HEK293 (cell line): ENCODE data around the gene GCK.
A peak's percentile ranks its signal among the peaks of the same experiment; 100 is the strongest.

ENCODE experiments used
- CTCF ChIA-PET: fragments of 350-600 bp; formaldehyde crosslinking; extraction: SDS; loops from one replicate; lab custom pipeline; 2021; ENCODE audit warnings: antibody characterized with exemption; lab: Yijun Ruan, JAX
- POLR2A ChIA-PET: fragments of 300-600 bp; formaldehyde crosslinking; extraction: SDS; loops from one replicate; lab custom pipeline; 2020; ENCODE audit warnings: antibody characterized with exemption, inconsistent platforms; lab: Yijun Ruan, JAX
- H3K27ac ChIP-seq: fragments of 200-500 bp; sonication (Bioruptor generic); 2 replicates; pipeline ENCODE4 v1.5.1; 2014; ENCODE audit warnings: low read depth, low read length, control low read depth, inconsistent platforms; ENCODE audit errors: extremely low read depth
- H3K36me3 ChIP-seq, 2 experiments: fragments of 200-500 bp in 1 of 2; sonication (Bioruptor generic) in 1 of 2; 1 replicate in 1 of 2; 2 replicates in 1 of 2; pipeline ENCODE4 v1.5.1; 2014 to 2017; ENCODE audit warnings: inconsistent platforms in 2 of 2, low read length in 2 of 2; ENCODE audit not compliant: control insufficient read depth in 2 of 2, insufficient read depth in 1 of 2
- H3K4me1 ChIP-seq: fragments of 200-500 bp; sonication (Bioruptor generic); 2 replicates; pipeline ENCODE4 v1.5.1; 2014; ENCODE audit warnings: mild to moderate bottlenecking, low read length, inconsistent platforms; ENCODE audit not compliant: control insufficient read depth, insufficient read depth
- H3K4me3 ChIP-seq: 2 replicates; pipeline ENCODE4 v1.5.1; 2011; ENCODE audit warnings: low read depth, mild to moderate bottlenecking, control low read depth, low read length, moderate library complexity
- H3K9me3 ChIP-seq: fragments of 200-500 bp; sonication (Bioruptor generic); 2 replicates; pipeline ENCODE4 v1.5.1; 2014; ENCODE audit warnings: low read depth, low read length, inconsistent platforms; ENCODE audit not compliant: control insufficient read depth, insufficient read depth
- EGR2 ChIP-seq: fragments of 450-650 bp; formaldehyde crosslinking; IDR thresholded peaks from 2 replicates; pipeline ENCODE4 v1.5.1; 2016; ENCODE audit warnings: low read depth, missing biosample characterization, missing genetic modification characterization
- GLIS2 ChIP-seq: fragments of 450-650 bp; formaldehyde crosslinking; IDR thresholded peaks from 2 replicates; pipeline ENCODE4 v1.5.1; 2016; ENCODE audit warnings: missing biosample characterization, missing genetic modification characterization
- KLF16 ChIP-seq: fragments of 450-650 bp; formaldehyde crosslinking; IDR thresholded peaks from 2 replicates; pipeline ENCODE4 v1.5.1; 2017; ENCODE audit warnings: missing biosample characterization, missing genetic modification characterization
- PRDM10 ChIP-seq: fragments of 450-650 bp; formaldehyde crosslinking; IDR thresholded peaks from 2 replicates; pipeline ENCODE4 v1.5.1; 2016; ENCODE audit warnings: missing biosample characterization, missing genetic modification characterization
- SP7 ChIP-seq: fragments of 450-650 bp; formaldehyde crosslinking; IDR thresholded peaks from 2 replicates; pipeline ENCODE4 v1.5.1; 2016; ENCODE audit warnings: missing biosample characterization, missing genetic modification characterization
- ZFHX2 ChIP-seq: fragments of 450-650 bp; formaldehyde crosslinking; conservative IDR thresholded peaks from 2 replicates; pipeline ENCODE4 v1.5.1; 2016; ENCODE audit warnings: missing biosample characterization, missing genetic modification characterization
- ZNF223 ChIP-seq: fragments of 450-650 bp; formaldehyde crosslinking; IDR thresholded peaks from 2 replicates; pipeline ENCODE4 v1.5.1; 2016; ENCODE audit warnings: missing biosample characterization, missing genetic modification characterization
- ZNF501 ChIP-seq: fragments of 450-650 bp; formaldehyde crosslinking; IDR thresholded peaks from 2 replicates; pipeline ENCODE4 v1.5.1; 2016; ENCODE audit warnings: missing biosample characterization, missing genetic modification characterization
- ZNF549 ChIP-seq: fragments of 450-650 bp; IDR thresholded peaks from 2 replicates; pipeline ENCODE4 v1.5.1; 2018; ENCODE audit warnings: missing biosample characterization, missing genetic modification characterization, mild to moderate bottlenecking, inconsistent platforms, moderate library complexity
- ZNF561 ChIP-seq: fragments of 450-650 bp; IDR thresholded peaks from 2 replicates; pipeline ENCODE4 v1.5.1; 2018; ENCODE audit warnings: missing biosample characterization, missing genetic modification characterization, borderline replicate concordance
- ZNF596 ChIP-seq: fragments of 450-650 bp; IDR thresholded peaks from 2 replicates; pipeline ENCODE4 v1.5.0; 2018; ENCODE audit warnings: missing biosample characterization, mild to moderate bottlenecking, missing genetic modification characterization, moderate library complexity
- ZNF629 ChIP-seq: fragments of 450-650 bp; formaldehyde crosslinking; IDR thresholded peaks from 2 replicates; pipeline ENCODE4 v1.5.1; 2017; ENCODE audit warnings: missing biosample characterization, missing genetic modification characterization
- ZNF645 ChIP-seq: fragments of 450-650 bp; formaldehyde crosslinking; IDR thresholded peaks from 2 replicates; pipeline ENCODE4; 2016; ENCODE audit warnings: missing biosample characterization, missing genetic modification characterization
- ZNF654 ChIP-seq: fragments of 450-650 bp; formaldehyde crosslinking; IDR thresholded peaks from 2 replicates; pipeline ENCODE4 v1.5.1; 2016; ENCODE audit warnings: low read depth, missing biosample characterization, missing genetic modification characterization
- ZNF76 ChIP-seq: fragments of 450-650 bp; formaldehyde crosslinking; IDR thresholded peaks from 2 replicates; pipeline ENCODE4; 2016; ENCODE audit warnings: low read depth, missing biosample characterization, missing genetic modification characterization, borderline replicate concordance
- TF ChIP-seq, protein P1 (sequence below): fragments of 450-650 bp; formaldehyde crosslinking; IDR thresholded peaks from 2 replicates; pipeline ENCODE4 v1.5.0; 2017; ENCODE audit warnings: missing biosample characterization, missing genetic modification characterization, borderline replicate concordance
- TF ChIP-seq, protein P2 (sequence below): fragments of 450-650 bp; formaldehyde crosslinking; IDR thresholded peaks from 2 replicates; pipeline ENCODE4 v1.5.1; 2016; ENCODE audit warnings: missing biosample characterization, missing genetic modification characterization
- TF ChIP-seq, protein P3 (sequence below): fragments of 450-650 bp; formaldehyde crosslinking; IDR thresholded peaks from 2 replicates; pipeline ENCODE4 v1.5.1; 2016; ENCODE audit warnings: missing biosample characterization, missing genetic modification characterization
- TF ChIP-seq, protein P4 (sequence below): fragments of 450-650 bp; formaldehyde crosslinking; IDR thresholded peaks from 2 replicates; pipeline ENCODE4 v1.5.1; 2016; ENCODE audit warnings: missing biosample characterization, missing genetic modification characterization

Gene GCK

DNA sequence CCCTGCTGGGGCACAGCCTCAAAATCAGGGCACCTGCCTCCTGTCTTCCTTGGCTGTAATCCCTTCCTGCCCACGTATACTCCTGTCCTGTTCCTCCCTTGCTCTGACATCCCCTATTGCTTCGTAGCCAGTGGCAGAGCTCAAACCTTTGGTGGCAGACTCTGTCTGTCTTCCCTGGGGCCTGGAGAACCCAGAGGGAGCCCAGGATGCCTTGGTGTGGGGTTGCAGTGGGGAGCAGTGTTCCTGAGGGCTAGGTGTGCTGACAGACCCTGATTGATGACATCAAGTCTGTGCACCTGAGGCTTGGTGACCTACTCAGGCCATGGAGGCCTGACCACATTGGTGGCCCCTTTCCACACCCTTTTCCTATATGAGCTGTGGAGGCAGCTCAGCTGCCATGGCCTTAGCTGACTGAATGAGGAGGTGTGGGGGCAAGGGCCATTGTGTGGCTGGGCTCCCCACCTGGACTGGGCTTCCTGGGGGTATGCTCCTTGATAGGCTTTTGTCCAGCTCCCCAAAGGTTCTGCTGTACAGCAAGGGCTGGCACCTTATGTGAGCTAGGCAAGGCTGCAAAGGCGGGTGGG lies 5.4 kb upstream of the GCK start:
- CTCF ChIA-PET: interaction anchor here (0.6 to 1.2 kb wide), 3 partner anchors 42 to 102 kb away, joined by 3 to 4 read pairs (median 3); no protein-coding TSS in a partner anchor
- Histone ChIP-seq H3K4me1 (no peaks in the 10 kb centered on the region), H3K4me3 (no peak overlapping the region), H3K27ac (no peak overlapping the region), H3K9me3 (no peaks in the 10 kb centered on the region), H3K36me3 (no peaks in the 10 kb centered on the region)
- TF ChIP-seq ZNF501 (tag by site-specific recombination) (no peak), ZNF76 (tag by site-specific recombination) (no peak), ZNF561 (tag by site-specific recombination) (no peak), ZNF549 (tag by site-specific recombination) (no peak), ZFHX2 (tag by site-specific recombination) (no peak), ZNF596 (tag by site-specific recombination) (no peak)
- TF ChIP-seq, protein P1, sequence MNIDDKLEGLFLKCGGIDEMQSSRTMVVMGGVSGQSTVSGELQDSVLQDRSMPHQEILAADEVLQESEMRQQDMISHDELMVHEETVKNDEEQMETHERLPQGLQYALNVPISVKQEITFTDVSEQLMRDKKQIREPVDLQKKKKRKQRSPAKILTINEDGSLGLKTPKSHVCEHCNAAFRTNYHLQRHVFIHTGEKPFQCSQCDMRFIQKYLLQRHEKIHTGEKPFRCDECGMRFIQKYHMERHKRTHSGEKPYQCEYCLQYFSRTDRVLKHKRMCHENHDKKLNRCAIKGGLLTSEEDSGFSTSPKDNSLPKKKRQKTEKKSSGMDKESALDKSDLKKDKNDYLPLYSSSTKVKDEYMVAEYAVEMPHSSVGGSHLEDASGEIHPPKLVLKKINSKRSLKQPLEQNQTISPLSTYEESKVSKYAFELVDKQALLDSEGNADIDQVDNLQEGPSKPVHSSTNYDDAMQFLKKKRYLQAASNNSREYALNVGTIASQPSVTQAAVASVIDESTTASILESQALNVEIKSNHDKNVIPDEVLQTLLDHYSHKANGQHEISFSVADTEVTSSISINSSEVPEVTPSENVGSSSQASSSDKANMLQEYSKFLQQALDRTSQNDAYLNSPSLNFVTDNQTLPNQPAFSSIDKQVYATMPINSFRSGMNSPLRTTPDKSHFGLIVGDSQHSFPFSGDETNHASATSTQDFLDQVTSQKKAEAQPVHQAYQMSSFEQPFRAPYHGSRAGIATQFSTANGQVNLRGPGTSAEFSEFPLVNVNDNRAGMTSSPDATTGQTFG: no peak
- TF ChIP-seq, protein P2, sequence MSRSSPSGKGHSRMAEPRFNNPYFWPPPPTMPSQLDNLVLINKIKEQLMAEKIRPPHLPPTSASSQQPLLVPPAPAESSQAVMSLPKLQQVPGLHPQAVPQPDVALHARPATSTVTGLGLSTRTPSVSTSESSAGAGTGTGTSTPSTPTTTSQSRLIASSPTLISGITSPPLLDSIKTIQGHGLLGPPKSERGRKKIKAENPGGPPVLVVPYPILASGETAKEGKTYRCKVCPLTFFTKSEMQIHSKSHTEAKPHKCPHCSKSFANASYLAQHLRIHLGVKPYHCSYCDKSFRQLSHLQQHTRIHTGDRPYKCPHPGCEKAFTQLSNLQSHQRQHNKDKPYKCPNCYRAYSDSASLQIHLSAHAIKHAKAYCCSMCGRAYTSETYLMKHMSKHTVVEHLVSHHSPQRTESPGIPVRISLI: no peak
- TF ChIP-seq, protein P3, sequence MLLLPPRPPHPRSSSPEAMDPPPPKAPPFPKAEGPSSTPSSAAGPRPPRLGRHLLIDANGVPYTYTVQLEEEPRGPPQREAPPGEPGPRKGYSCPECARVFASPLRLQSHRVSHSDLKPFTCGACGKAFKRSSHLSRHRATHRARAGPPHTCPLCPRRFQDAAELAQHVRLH (tag by site-specific recombination): no peak
- POLR2A ChIA-PET: no interaction called here

- ChIA-PET POLR2A (no interaction called here), CTCF (interaction anchor here (0.6 to 1.2 kb wide), 2 partner anchors 41 to 69 kb away, joined by 3 to 4 read pairs; no protein-coding TSS in a partner anchor)
- H3K9me3 ChIP-seq: no peaks in the 10 kb centered on the region
- H3K4me1 ChIP-seq: no peaks in the 10 kb centered on the region
- H3K27ac ChIP-seq: no peak overlapping the region
- H3K36me3 ChIP-seq: no peaks in the 10 kb centered on the region
- TF ChIP-seq ZFHX2 (tag by site-specific recombination) (0 out of 2 replicates have a peak, but pooled peaks have one; percentile 21), PRDM10 (tag by site-specific recombination) (peak; percentile 37; the same call in 1 of the 2 replicates), ZNF645 (tag by site-specific recombination) (no peak), ZNF76 (tag by site-specific recombination) (no peak), KLF16 (tag by site-specific recombination) (0 out of 2 replicates have a peak, but pooled peaks have one; percentile 41), ZNF654 (tag by site-specific recombination) (no peak), ZNF629 (tag by site-specific recombination) (0 out of 2 replicates have a peak, but pooled peaks have one; percentile 29), EGR2 (tag by site-specific recombination) (0 out of 2 replicates have a peak, but pooled peaks have one; percentile 4), GLIS2 (tag by site-specific recombination) (0 out of 2 replicates have a peak, but pooled peaks have one; percentile 16), SP7 (tag by site-specific recombination) (peak; percentile 45; the same call in 1 of the 2 replicates), ZNF223 (tag by site-specific recombination) (0 out of 2 replicates have a peak, but pooled peaks have one; percentile 37)
- TF ChIP-seq, protein P4, sequence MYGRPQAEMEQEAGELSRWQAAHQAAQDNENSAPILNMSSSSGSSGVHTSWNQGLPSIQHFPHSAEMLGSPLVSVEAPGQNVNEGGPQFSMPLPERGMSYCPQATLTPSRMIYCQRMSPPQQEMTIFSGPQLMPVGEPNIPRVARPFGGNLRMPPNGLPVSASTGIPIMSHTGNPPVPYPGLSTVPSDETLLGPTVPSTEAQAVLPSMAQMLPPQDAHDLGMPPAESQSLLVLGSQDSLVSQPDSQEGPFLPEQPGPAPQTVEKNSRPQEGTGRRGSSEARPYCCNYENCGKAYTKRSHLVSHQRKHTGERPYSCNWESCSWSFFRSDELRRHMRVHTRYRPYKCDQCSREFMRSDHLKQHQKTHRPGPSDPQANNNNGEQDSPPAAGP: 0 out of 2 replicates have a peak, but pooled peaks have one; percentile 18
- H3K4me3 ChIP-seq: no peak overlapping the region
Observed at GRCh38 chr7:44194069-44194468, 4.8 kb upstream of the GCK start.
